ENCODE results near the gene JAKMIP1.

DNA sequence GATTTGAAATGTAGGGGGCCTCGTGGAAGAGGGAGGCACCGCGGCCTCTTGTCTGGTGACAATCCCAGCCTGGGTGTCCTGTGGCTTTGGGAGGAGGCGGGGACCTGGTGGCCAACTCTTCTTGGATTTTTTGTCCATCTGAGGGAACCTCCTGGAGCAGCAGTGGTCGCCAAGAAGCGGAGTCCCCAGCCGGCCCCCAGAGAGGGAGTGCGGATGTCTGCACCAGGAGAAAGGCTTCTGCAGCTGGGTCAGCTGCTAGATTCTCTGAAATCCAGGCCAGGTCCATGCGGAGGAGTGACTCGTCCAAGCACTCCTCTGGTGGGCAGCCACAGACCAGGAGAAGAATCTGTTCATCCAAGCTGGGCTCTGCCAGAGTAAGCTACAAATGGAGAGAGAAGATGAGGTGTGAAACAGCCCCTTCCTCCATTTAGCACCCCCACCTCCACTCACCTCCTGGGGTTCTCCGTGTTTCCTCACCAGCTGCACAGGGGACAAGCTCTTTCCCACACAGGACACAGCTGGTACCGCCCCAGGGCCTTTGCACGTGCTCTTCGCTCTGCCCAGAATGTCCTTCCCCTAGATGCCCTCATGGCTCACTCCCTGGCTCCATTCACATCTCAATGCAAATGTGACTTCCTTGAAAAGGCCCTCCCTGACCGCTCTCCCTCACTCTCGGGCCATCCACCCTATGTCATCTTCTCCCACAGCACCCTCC is 209.7 kb downstream of the JAKMIP1 start:
- TF ChIP-seq KDM5B (CRISPR knock-in tag; IDR thresholded peaks at IDR 0.05; ENCODE audit: borderline replicate concordance) (no peak), STAG1 (CRISPR knock-in tag; IDR thresholded peaks at IDR 0.05) (no peak), SAFB2 (CRISPR knock-in tag; IDR thresholded peaks at IDR 0.05; ENCODE audit: borderline replicate concordance, low read depth) (no peak), POLR2A (IDR thresholded peaks at IDR 0.05; ENCODE audit: insufficient read depth in 1 of 2, low read depth in 2 of 2, low read length in 2 of 2) (no peak), ZBTB21 (CRISPR knock-in tag; IDR thresholded peaks at IDR 0.05) (no peak), RXRA (CRISPR knock-in tag; IDR thresholded peaks at IDR 0.05) (no peak), ZNF761 (CRISPR knock-in tag; conservative IDR thresholded peaks at IDR 0.05) (no peak)
- TF ChIP-seq, protein P1, sequence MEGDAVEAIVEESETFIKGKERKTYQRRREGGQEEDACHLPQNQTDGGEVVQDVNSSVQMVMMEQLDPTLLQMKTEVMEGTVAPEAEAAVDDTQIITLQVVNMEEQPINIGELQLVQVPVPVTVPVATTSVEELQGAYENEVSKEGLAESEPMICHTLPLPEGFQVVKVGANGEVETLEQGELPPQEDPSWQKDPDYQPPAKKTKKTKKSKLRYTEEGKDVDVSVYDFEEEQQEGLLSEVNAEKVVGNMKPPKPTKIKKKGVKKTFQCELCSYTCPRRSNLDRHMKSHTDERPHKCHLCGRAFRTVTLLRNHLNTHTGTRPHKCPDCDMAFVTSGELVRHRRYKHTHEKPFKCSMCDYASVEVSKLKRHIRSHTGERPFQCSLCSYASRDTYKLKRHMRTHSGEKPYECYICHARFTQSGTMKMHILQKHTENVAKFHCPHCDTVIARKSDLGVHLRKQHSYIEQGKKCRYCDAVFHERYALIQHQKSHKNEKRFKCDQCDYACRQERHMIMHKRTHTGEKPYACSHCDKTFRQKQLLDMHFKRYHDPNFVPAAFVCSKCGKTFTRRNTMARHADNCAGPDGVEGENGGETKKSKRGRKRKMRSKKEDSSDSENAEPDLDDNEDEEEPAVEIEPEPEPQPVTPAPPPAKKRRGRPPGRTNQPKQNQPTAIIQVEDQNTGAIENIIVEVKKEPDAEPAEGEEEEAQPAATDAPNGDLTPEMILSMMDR (CRISPR knock-in tag; IDR thresholded peaks at IDR 0.05): no peak
- TF ChIP-seq, protein P2, sequence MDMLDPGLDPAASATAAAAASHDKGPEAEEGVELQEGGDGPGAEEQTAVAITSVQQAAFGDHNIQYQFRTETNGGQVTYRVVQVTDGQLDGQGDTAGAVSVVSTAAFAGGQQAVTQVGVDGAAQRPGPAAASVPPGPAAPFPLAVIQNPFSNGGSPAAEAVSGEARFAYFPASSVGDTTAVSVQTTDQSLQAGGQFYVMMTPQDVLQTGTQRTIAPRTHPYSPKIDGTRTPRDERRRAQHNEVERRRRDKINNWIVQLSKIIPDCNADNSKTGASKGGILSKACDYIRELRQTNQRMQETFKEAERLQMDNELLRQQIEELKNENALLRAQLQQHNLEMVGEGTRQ (IDR thresholded peaks at IDR 0.05; ENCODE audit: low read depth, low read length): no peak
- TF ChIP-seq, protein P2 (CRISPR knock-in tag; IDR thresholded peaks at IDR 0.05; ENCODE audit: borderline replicate concordance): no peak
